HepG2 (cell line): ENCODE results near the gene ZNF281.

Experiments used
- CTCF ChIP-seq: sonication (generic); formaldehyde crosslinking; IDR thresholded peaks from 2 replicates; pipeline ENCODE4 v1.5.0; 2020; ENCODE audit warnings: mild to moderate bottlenecking, missing genetic modification reagents, moderate library complexity
- MATR3 ChIP-seq: sonication (generic); formaldehyde crosslinking; IDR thresholded peaks from 2 replicates; pipeline ENCODE4 v1.4.0; 2020; ENCODE audit warnings: missing genetic modification reagents
- SYNCRIP ChIP-seq: fragments of 200-400 bp; formaldehyde crosslinking; IDR thresholded peaks from 2 replicates; pipeline ENCODE4 v1.6.1; 2018; ENCODE audit warnings: mild to moderate bottlenecking, low read depth, low read length; ENCODE audit not compliant: insufficient read depth

GRCh38 chr1:200398373-200398772 lies 11.5 kb downstream of the ZNF281 start:
- TF ChIP-seq CTCF (CRISPR knock-in tag) (no peak), MATR3 (CRISPR knock-in tag) (no peak), SYNCRIP (no peak)
